Brain pericyte (primary cell): ENCODE results near the gene RSRC1.
"Not testable (repeated sequence)": the region's sequence is repeated elsewhere in the genome, so short reads cannot be mapped to it uniquely, and the experiment has no call there.

Experiments used
- DNase-seq: peaks from one replicate; pipeline ENCODE4 v3.0.0-alpha.2; 2012; ENCODE audit warnings: low read depth, low spot score

RSRC1 gene

DNA sequence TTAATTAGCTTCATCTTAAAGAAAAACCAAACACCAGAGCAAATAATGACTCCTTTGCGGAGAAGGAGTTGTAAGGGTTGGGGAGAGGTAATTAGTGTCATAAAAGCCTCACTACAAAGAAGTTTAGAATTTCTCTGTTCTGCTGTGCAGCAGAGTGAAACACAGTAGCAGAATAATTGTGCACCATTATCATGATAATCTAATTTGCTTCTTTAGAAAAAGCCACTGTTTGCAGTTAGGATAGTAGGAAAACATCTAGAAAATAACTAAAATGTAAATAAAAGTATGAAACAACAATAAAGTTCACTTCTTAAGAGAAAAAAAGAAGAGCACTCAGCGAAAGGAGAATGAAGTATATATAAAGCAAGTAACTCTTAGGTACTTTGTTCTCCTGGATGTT, 9.2 kb upstream of the RSRC1 start:
- DNase-seq: no peak

DNA sequence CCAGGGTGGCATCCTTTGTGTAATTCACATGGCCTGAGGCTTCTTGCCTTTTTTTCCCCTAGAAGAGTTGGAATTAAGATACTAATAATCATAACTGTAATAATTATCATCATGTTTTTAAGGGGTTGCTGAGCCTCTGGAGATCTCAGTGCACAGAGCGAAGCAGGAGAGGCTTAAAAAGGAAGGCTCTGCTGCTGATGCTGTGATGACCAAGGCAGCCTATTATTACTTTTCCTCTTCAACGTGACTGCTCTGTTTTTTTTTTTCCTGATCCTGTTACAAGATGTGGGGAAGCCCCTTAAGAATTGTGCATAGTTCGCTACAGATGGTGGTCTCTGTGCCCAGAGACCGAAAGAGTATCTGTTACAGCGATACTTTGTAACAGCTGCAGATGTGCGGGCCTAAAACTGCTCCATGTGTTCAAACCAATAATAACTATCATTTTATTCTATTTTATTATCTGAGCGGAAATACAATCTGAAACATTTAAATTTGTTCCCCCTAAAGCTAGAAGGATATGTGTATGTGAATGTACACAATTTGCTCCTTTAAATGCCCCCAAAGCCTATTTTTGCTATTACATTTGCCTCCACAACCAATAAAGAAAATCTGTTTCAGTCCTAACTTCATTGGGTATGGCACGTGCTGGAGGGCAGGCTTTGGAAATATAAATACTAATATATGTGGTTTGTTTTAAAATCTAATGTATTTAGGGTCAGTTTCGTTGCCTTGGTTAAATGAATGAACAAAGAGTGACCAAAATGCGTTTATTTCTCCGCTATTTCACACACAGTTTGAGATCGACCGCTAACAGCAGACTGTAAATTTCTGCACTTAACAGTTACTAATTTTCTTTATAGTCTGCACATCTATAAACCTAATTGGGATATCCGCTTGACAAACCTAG, 8.3 kb upstream of the RSRC1 start:
- DNase-seq: no peak

DNA sequence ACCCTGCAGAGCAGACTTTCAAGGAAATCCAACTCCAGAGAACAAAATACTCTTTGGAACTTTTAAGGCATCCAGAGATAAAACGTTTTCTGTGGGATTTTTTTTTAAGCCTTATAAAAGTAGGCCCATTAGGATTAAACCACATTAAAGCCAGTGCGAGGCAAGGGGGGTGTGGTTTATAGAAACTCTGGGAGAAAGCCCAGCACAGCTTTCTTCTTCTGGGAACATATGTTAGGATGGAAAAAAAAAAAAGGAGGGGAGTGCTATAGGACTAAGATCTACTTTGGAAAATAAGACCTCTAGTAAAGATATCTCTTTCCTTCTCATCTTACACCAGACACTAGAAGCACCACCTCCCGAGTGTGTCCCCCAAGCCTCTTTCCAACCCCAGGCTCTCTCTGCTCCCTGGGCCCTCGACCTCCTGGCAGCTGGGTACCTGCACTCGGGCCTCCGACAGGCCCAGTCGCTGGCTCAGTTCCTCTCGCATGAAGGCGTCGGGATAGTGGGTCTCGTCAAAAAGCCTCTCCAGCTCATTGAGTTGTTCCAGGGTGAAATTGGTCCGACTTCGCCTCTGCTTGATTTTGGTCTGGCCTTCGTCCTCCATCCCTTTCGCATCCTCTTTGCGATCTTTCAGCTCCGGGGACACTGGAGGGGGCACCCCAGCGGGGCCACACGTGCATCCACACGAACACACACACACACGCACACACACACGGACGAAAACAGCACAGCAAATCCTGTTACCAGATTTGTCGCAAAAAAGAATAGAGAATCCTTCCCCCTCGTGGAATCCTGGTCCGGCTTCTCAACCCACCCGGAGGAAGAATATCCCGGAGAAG, 7.4 kb upstream of the RSRC1 start:
- no peak for DNase-seq

DNA sequence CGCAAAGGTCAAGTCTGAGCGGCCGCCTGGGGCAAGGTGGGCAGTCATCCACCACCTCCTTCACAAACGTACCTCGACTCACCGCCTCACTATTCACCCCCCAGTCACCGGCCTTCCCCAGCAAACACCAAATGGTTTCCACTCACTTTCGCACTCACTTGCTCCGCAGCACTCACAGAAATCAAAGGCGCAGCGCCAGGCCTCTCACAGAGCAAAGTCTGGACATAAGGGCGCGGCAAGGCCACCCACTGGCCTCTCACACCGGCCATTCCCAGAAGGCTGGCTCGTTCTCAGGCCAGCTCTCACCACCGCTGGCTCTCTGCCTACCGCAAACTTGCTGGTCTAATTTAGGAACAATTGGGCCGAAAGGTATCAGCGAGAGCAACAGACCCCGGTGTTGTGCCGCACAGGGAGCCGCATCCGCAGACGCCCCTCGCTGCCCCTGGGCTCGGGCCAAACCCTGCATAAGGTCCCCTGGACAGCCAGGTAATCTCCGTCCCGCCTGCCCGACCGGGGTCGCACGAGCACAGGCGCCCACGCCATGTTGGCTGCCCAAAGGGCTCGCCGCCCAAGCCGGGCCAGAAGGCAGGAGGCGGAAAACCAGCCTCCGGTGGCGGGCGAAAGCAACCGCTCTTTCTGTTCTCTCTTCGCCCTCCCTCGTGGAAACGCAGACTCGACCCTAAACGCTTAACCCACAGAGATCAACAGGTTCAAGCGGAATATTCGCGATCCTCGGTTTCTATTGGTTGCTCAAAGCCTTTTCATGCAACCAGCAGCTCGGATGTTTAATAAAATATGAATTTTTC, 6.6 kb upstream of the RSRC1 start:
- DNase-seq: no peak

DNA sequence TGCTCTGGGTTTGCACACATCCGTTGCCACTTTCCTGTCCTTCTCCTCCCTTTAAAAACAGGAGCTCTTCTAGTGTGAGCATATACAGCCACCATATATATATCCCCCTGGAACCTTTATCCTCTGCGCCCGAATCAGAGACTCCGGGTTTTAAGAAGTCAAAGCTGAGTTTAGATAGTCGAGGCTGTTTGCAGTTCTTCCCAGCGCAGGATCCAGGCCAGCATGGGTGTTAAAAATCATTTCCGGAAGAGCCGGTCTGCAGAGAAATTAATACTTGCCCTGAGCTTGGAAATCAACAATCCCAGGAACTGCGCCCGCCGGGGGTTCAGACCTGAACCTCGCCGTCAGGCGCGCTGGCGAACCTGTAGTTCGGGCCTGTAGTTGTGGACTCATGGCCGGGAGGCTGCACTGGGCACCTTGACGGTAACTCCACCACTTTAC, 6.0 kb upstream of the RSRC1 start:
- DNase-seq: no peak

GRCh38 chr3:158104431-158104921, 5.4 kb upstream of the RSRC1 start:
- no peak for DNase-seq

GRCh38 chr3:158105119-158105709, 4.7 kb upstream of the RSRC1 start:
- no peak for DNase-seq

DNA sequence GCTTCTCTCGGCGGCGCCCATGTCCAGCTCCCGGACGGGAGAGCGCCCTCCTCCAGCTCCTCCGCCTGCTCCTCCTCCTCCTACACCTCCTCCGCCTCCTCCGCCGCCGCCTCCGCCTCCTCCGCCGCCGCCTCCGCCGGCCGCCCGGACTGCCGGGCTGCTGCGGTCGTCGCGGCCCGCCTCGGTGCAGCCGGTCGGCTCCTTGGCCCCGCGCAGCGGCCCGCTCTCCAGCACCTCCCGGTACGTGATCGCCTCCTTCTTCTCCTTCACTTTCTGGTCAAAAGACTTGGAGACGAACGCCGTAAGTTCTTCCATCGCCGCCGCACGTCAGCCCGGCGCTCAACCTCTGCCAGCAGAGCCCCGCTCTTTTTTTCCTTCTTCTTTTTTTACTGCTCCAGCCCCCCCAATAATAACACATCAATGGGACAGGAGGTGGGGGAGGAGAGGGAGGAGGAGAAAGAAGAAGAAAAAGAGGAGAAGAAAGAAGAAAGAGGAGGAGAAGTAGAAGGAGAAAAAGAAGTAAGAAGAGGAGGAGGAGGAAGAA, 4.1 kb upstream of the RSRC1 start:
- no peak for DNase-seq

DNA sequence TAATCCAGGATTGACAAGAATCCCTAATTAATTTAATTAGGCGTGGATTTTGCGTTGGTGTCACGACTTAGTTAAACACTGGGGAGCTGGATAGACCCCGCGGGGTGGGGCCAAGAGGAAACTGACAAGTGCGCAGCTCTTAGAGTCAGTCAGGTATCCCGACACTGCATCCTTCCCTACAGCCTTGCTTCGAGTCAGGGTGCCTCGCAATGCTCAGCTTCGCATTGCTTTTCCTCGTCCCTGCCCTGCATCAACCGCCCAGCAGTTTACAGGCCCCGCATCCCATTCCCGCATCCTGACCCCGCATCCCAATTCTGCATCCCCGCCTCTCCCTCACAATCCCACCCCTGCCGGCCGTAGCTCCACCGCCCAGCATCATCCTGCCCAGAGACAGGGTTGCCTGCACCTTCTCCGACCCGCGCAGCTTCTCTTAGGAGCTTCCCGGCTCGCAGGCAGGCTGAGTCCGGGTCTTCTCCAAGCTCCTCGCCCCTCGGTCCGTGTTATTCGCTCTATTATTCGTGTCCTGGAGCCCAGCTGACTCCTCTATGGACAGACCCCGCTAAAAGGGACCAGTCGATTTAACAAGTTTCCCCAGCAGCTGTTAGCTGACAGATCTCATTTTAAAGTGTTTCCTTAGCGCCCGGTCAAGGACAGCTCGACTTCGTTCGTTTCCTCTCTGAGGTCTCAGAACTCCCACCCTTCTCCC, 3.0 kb upstream of the RSRC1 start:
- DNase-seq: no peak

DNA sequence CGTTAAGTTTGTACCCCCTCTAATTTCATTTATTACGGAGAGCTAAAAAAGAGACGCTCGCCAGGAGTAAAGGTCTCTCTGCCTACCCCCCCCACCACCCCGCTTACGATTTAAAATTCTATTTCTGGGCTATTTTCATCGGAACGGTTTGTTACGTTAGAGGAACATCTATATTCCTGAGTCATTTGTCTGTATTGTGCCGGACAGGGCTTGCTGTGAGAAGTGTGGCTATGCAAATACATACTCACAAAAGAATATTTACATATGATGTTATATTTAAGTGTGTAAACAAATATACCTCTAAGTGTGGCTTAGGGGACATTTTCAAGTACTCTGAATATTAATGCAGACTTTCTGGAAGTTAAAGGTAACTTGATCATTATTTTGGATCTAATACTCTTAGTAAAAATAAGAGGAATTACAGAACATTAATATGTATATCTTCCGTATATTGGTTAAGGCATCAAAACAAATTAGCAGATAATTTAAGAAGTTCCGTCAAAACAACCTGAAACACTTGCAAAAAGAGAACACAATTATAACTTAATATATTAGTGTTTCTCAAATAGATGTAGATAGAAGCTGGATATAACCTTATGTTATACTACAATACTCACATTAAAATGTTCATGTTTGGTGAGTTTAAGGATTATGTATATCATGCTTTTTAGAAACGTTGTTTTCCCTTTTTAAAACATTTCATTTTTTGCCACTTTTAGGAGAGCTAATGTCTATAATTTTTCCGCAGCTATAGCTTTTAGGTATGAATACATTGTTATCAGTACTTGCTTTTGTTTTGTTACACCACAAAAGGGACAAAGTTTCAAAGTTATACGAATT, 2.1 kb upstream of the RSRC1 start:
- no peak for DNase-seq

- DNase-seq: no peak
These were observed 1.4 kb upstream of the RSRC1 start for GRCh38 chr3:158108445-158108985.

- no peak for DNase-seq
These were observed 540 bp upstream of the RSRC1 start for GRCh38 chr3:158109295-158109803.

DNA sequence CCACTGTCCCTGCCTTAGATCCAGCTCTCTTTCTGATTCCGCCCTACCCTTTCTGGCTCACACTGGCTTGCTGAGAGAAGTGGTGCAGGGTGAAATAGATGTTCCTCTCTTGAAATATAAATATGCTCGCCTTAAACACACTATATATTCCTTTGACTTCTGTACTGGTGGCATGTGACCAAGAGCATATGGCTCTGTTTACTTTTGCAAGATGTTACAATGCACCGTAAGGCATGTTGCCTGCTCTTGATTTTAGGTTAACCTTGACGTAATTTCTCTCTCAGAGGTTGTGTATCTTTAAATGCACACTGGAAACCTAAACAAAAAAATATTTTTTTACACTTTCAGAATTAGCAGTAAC, 749 bp downstream of the RSRC1 start:
- DNase-seq: no peak

DNA sequence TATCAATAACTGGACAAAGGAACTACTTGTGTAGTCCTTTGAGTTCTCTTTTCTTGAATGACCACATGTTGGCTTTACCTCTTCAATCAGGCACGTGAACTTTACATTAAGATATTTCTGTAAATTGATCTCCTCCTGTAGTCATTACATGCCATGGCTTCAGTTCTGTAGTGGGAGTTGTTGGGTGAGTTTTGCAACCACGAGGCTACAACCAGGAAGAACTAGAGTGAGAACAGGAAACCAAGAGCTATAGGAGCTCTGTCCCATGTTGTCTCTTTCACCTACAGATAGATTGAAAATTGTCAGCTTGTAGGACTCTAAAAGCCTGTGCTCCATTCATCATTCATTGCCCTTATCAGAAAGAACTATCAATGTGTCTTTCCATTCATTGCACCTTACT, 2.0 kb downstream of the RSRC1 start:
- no peak for DNase-seq

DNA sequence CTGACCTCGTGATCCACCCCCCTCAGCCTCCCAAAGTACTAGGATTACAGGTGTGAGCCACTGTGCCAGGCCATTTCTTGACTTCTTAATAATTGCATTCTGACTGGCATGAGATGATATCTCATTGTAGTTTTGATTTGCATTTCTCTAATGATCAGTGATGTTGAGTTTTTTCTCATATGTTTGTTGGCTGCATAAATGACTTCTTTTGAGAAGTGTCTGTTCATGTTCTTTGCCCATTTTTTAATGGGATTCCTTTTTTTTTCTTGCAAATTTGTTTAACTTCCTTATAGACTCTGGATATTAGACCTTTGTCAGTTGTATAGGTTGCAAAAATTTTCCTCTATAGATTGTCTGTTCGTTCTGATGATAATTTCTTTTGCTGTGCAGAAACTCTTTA, 3.7 kb downstream of the RSRC1 start:
- not testable (repeated sequence) for DNase-seq

DNA sequence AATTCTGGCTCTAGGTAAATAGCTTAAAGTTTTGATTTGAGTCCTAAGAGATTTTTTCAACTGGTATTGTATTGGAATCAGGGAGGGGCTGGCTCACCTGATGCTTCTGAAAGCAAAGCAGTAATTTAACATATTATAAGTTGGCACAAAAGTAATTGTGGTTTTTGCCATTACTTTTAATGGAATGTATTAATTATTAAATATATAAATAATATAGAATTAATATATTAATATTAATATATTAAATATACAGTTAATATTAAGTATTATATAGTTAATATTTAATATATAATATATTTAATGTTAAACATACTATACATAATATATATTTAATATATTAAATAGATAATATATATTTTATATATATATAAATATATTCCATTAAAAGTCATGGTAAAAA, 10.4 kb downstream of the RSRC1 start:
- DNase-seq: no peak

DNA sequence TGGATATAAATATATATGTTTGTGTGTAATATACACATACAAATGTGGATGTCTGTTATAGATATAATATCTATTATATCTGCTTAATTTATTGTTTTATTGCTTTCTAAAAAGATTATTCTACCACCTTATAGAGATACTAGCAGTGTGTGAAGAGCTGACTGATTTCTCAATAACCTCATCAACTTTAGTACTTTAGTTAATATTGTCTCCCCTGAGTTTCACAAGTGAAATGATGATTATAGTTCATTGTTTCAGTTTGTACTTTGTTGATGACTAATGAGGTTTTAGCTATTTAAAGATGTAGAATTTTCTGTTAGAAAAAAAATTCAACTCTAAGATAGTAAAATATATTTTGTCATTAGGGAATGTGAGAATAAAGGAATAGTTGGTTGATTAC, 11.4 kb downstream of the RSRC1 start:
- no peak for DNase-seq

DNA sequence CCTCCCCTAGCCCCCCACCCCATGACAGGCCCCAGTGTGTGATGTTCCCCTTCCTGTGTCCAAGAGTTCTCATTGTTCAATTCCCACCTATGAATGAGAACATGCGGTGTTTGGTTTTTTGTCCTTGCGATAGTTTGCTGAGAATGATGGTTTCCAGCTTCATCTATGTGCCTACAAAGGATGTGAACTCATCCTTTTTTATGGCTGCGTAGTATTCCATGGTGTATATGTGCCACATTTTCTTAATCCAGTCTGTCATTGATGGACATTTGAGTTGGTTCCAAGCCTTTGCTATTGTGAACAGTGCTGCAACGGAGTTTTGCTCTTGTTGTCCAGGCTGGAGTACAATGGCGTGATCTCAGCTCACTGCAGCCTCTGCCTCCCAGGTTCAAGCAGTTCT, 12.8 kb downstream of the RSRC1 start:
- DNase-seq: not testable (repeated sequence)
